IPS DF 19.7 (cell line): Measurements from ENCODE around the gene MYDGF.
"Not testable (repeated sequence)": the region's sequence is repeated elsewhere in the genome, so short reads cannot be mapped to it uniquely, and the experiment has no call there.

ENCODE experiments used
- DNase-seq: peaks from one replicate; pipeline ENCODE4 v3.0.0-alpha.2; 2013; ENCODE audit warnings: low read depth, low spot score

MYDGF gene

GRCh38 chr19:4669723-4670480, at the start of gene MYDGF:
Gene MYDGF (minus strand): TSS chr19:4670342. CDS start chr19:4670334, 8 bp downstream.
- DNase-seq: no peak

DNA sequence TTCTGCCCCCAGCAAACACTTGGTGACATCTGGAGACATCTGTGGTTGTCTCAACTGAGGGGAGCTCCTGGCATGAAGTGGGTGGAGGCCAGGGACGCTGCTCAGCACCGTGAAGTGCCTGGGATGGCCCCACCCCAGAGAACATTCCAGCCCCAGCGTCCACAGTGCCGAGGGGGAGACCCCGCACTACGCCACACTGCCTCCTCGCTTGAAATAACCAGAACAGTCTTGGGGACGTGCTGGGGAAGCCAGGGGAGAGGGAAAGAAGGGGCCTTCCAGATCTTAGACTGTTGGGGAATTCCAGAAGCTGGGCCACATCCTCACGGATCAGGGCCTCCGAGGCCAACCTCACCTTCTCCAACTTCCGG, 49.3 kb upstream of the MYDGF start:
- DNase-seq: no peak

GRCh38 chr19:4717966-4718701, 48.0 kb upstream of the MYDGF start:
- DNase-seq: no peak

DNA sequence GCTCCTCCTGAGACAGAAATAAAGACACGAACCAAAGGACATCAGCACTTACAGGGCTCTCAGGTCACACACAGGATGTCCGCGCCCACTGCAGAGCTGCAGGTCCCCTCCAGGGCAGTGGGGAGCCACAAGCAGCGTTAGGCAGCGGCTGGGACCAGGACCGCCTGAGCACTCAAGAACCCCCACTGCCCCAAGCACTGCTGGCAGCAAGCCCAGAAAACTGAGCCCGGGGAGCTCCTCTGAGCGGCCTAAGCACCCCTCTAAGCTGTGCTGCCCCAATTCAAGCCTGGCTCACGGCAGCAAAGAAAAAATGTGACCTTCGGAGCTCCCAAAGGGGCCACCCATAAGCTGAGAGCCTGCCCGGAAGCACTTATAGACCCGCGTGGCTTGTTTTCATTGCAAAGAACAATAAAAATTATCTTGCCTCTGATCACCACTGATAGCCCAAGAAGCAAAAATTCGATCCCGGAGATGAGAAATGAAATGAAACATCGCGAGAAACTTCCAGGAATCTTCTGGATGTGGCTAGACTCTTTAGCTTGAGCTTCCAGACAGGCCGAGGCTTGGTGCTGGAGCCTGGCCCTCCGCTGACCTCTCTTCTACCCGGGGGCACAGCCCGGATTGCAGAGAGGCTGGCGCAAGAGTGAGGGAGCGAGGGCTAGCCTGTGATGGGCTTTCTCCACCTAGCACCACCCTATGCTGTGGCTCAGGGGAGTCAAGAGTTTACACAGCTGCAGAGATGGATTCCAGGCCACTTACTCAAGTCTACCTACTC, 47.2 kb upstream of the MYDGF start:
- DNase-seq: no peak

GRCh38 chr19:4715529-4716221, 45.5 kb upstream of the MYDGF start:
- no peak for DNase-seq

- not testable (repeated sequence) for DNase-seq
Observed at GRCh38 chr19:4715178-4715528, 45.0 kb upstream of the MYDGF start.

DNA sequence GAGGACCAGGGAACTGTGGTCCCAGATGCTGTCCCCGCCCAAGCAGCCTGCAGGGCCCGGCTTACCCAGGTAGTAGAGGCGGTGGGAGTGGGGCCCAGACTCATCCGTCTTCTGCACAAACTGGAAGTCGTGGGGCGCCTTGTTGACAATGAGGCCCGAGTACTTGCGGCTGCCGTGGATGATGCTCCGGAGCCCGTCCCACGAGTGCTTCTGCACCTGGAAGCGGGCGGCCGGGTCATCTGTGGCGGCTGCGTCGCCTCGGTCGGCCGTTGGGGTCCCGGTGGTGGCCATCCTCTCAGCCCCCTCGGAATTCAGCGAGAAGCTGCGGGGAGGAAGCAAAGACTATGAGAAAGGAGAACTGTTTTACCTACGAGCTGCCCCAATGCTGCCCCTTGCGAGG, 43.9 kb upstream of the MYDGF start:
- no peak for DNase-seq

- no peak for DNase-seq
Observed at GRCh38 chr19:4713384-4713951, 43.3 kb upstream of the MYDGF start.

DNA sequence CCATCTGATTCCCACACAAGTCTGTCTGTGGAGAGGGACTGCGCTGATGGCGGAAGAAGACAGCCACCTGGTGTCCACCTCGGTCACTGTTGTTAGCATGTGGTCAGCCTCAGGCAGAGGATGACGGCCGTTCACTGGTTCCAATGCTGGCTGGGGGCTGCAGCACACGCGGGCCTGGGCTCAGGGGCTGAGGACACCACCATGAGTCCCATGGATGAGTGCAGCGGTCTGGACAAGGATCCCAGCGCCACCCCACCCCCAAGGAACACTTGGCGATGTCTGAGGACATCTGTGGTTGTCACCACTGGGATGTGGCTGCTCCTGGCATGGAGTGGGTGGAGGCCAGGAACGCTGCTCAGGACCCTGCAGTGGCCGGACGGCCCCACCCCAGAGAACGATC, 42.6 kb upstream of the MYDGF start:
- DNase-seq: no peak

- no peak for DNase-seq
Observed at GRCh38 chr19:4711211-4711610, 41.1 kb upstream of the MYDGF start.

GRCh38 chr19:4710281-4710600, 40.1 kb upstream of the MYDGF start:
- DNase-seq: no peak

DNA sequence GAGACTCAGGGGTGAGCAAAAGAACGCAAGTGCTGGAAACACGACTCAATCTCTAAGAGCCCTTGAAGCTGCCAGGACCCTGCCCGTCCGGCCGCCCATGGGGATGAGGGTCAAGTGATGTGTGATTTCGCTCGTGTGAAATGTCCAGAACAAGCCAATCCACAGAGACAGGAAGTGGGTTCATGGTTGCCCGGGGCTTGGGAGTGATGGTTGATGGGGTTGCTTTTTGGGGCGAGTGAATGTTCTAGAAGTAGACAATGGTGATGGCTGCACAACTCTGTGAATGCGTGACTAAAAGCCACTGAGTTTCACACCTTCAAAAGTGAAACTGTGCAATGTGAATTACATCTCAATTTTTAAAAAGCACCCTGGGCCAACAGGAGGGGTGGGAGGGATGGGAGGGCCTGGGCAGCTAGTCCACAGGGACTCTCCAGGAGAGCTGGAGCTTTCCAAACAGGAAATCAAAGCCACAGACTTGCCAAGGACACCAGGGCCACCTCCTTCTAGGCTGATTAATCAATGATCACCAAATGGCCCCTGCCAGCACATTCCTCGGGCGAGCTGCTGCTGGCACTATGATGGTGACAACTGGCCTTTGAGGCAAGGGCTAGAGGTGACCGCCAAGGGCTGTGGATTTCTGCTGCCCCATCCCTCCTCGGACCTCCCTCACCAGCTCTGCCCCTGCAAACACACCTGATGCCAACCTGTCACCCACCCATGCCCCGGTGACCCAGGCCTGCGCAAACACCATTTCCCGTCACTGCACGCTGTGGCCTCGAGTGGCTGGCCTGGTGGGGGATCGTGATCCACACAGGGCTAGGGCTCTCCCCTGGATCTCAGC, 39.5 kb upstream of the MYDGF start:
- no peak for DNase-seq

DNA sequence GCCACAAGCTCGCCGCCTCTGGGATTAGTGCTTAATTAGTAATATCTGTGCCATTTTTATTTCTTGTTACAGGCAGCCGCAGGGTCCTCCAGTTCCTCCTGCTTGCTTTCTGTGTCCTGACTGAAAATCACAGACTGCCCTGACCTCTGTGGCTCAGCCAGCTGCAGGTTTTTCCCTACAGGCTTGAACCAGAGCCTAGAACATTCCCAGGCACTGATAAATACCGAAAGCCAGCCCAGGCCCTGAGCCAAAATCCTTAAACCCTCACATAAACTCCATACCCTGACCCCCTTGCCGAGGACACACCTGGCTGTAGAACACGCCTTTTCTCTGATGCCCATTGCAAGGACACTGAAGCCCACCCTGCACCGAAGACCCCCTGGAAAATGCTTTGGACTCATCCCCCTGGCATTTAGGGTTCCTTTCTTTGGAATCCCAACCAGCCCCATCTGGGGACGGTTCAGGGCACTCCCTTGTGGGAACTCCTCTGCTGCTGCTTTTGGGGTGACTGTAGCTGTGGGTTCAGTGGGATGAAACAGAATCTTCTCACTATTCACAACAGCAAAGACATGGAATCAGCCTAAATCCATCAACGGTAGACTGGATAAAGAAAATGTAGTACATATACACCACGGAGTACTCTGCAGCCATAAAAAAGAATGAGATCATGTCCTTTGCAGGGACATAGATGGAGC, 38.0 kb upstream of the MYDGF start:
- DNase-seq: no peak

DNA sequence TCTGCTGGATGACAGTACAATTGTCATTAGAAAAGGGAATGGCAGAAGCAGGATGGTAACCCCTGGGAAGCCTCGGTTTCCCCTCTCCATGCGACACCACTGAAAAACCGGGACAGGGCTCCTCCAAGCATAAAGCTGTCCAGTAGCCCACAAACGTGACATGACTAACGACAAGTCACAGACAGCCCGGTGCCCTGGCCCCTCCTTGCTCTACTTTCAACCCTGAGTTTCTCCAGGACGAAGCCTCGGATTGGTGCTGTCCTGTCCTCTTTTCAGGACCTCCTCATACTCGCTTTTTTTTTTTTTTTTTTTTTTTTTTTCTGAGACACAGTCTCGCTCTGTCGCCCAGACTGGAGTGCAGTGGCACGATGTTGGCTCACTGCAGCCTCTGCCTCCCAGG, 37.2 kb upstream of the MYDGF start:
- DNase-seq: no peak

DNA sequence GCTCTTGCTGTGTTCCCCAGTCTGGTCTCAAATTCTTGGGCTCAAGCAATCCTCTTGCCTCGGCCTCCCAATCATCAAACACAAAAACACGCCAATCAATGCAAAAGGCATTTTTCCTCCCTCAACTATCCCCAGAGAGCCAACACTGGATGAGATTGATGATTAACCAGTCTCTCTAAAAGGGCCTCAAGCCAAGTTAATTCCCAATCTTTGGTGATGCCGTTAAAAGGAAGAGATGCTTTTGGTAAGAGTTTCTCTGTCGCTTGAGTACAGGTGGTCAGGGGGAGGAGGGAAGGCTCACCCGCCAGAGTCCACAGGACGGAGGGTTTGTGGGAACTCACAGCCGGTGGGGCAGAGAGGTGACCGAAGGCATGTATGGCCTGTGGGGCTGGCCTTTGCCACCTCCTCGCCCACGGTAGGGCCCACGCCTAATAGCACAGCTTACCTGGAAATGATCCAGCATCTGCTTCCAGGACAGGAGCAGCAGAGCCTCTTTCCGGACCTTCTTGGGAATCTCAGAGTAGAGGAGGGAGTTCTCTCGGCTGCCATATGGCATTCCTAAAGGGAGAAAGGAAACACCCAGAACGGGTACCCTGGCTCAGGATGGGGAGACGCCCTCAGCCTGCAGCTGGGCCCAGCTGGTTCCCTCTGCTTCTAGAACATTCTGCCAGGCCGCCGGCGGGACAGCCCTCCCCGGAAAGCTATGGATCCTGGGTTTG, 35.4 kb upstream of the MYDGF start:
- DNase-seq: no peak

- DNase-seq: no peak
Observed at GRCh38 chr19:4704317-4704673, 34.2 kb upstream of the MYDGF start.

- DNase-seq: no peak
Observed at GRCh38 chr19:4703671-4704316, 33.7 kb upstream of the MYDGF start.

GRCh38 chr19:4702764-4703163, 32.6 kb upstream of the MYDGF start:
- no peak for DNase-seq

DNA sequence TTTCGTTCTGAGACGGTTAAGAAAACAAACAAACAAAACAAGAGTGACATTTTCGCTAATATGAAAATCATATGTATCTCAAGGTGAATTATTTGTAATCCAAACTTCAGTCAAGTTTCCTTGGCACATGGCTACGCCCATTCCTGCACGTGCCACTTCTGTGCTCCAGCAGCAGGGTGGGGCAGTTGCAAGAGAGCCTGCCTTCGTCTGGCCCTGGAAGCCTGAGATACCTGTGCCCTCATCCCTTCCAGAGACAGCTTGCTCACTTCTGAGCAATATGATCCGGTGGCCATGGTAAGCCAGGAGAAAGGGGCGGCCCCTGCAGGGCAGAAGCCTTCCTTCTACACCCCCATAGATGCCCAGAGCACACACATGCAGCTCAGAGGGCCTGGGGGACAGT, 31.4 kb upstream of the MYDGF start:
- DNase-seq: no peak

DNA sequence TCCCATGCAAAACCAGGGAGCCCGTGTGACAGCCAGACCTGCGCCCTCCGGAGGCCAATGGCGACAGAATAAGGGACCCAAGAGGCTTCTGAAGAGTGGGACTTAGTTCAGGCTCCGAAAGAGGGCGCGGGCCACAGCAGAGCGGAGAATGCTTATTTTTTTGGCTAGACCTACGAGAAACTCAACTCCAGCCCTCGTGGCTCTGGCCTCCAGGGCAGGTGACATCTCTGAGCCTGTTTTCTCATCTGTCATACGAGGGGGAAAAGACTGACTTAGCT, 30.5 kb upstream of the MYDGF start:
- no peak for DNase-seq
